ENCODE results near the gene PLXNA4. TPM values are rescaled to one million over a fixed set of nuclear protein-coding genes. Genes with fewer than 3 reads are reported as not detected.

PLXNA4 gene
- total and polyA plus RNA-seq, 8 donors = 0.15 to 12.8 (median 1.6) TPM

DNA sequence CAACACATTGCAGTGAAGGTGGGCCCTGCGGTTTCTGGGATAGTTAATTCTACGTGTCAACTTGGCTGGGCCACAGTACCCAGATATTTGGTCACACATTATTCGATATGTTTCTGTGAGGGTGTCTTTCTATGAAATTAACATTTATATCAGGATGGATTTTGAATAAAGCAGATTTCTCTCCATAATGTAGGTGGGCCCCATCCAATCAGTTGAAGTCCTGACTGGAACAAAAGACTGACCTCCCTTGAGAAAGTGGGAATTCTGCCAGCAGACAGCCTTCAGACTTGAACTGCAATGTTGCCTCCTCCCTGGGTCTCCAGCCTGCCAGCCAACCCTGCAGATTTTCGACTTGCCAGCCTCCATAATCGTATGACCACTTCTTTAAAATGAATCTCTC, 420.6 kb downstream of the PLXNA4 start:
- 87 to 94% (median 89%) methylated on average over 5 of the region's 5 CpGs for WGBS, 5 donors
- H3K9me3 ChIP-seq = no peaks in the 10 kb centered on the region
- TF ChIP-seq, protein P1, sequence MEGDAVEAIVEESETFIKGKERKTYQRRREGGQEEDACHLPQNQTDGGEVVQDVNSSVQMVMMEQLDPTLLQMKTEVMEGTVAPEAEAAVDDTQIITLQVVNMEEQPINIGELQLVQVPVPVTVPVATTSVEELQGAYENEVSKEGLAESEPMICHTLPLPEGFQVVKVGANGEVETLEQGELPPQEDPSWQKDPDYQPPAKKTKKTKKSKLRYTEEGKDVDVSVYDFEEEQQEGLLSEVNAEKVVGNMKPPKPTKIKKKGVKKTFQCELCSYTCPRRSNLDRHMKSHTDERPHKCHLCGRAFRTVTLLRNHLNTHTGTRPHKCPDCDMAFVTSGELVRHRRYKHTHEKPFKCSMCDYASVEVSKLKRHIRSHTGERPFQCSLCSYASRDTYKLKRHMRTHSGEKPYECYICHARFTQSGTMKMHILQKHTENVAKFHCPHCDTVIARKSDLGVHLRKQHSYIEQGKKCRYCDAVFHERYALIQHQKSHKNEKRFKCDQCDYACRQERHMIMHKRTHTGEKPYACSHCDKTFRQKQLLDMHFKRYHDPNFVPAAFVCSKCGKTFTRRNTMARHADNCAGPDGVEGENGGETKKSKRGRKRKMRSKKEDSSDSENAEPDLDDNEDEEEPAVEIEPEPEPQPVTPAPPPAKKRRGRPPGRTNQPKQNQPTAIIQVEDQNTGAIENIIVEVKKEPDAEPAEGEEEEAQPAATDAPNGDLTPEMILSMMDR (IDR thresholded peaks at IDR 0.05) = no peak
- no peak for TF ChIP-seq EP300 (IDR thresholded peaks at IDR 0.05)
- TF ChIP-seq POLR2AphosphoS5 (IDR thresholded peaks at IDR 0.05) = no peak
- no peak for TF ChIP-seq POLR2A (IDR thresholded peaks at IDR 0.05)
- no peaks in the 10 kb centered on the region for H3K4me1 ChIP-seq
- DNase-seq = no peak
- H3K27me3 ChIP-seq = no peaks in the 10 kb centered on the region
- peaks cover 0 to 13% (median 6%) of the 10 kb centered on the region in 4 donors for H3K36me3 ChIP-seq
- intact Hi-C loops (cut with DNase I; ENCODE audit: low total_unique reads) = no loop called here
- no peak overlapping the region for H3K27ac ChIP-seq
- no peak overlapping the region for H3K4me3 ChIP-seq

DNA sequence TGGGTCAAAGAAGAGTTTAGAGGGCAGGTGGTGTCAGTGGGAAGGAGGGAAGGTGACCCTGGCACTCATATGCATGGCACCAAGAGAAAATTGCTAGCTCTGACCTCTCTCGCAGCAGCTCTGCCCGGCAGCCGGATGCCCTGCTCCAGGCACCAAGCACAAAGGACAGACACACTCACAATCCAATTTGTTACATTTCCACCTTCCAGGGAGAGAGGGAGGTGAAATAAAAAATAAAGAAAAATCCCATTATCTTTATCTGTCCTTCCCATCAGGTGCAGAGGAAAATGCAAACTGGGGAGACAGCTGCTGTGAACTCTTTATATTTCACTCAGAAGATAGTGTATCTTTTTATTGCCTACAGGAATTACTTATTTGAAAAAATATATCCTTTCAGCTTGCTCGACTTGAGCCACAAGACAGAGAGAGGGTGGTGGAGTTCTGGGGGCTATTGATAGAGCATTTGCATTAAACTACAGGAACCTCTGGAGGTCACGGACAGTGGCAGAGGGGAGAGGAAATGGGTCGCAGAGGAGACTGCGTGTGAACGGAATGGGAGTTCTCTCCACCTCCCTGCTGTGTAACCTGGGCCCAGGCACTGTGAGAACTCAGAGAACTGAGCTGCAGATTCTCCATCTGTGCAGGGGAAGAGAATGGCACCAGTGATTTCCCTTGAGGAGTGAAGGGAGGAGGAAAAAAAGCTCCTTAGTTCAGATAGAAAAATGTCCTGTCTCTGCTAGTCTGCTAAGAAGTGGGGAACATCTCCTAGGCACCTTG, 421.4 kb downstream of the PLXNA4 start:
- H3K27me3 ChIP-seq = no peaks in the 10 kb centered on the region
- no peak for TF ChIP-seq EP300 (IDR thresholded peaks at IDR 0.05)
- TF ChIP-seq, protein P1 (IDR thresholded peaks at IDR 0.05) = no peak
- TF ChIP-seq POLR2A (IDR thresholded peaks at IDR 0.05) = no peak
- no peak for TF ChIP-seq POLR2AphosphoS5 (IDR thresholded peaks at IDR 0.05)
- DNase-seq = no peak
- H3K4me3 ChIP-seq = no peak overlapping the region
- H3K4me1 ChIP-seq = no peaks in the 10 kb centered on the region
- intact Hi-C loops (cut with DNase I; ENCODE audit: low total_unique reads) = no loop called here
- 59 to 70% (median 66%) methylated on average over 8 of the region's 8 CpGs for WGBS, 5 donors
- no peak overlapping the region for H3K27ac ChIP-seq
- peaks cover 0 to 13% (median 6%) of the 10 kb centered on the region in 4 donors for H3K36me3 ChIP-seq
- no peaks in the 10 kb centered on the region for H3K9me3 ChIP-seq

DNA sequence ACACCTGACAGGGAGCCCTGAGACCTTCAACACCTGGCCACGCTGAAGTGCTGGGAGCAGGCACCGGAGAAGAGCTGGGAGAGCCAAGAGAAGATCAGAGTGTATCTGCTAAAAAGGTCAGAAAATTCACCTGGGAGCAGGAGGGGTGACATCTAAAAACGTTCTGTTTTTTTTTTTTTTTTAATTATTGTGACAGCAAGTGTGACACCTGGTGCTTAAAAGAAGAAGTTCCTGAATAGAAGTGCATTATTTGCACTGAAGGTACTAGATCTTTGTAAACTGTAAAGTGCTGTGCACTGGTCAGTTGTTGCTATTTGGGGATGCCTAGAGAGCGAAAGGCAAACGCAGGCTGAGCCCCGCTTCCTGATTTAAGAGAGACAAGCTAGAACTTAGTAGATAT, 422.0 kb downstream of the PLXNA4 start:
- TF ChIP-seq POLR2A (IDR thresholded peaks at IDR 0.05) = no peak
- TF ChIP-seq POLR2AphosphoS5 (IDR thresholded peaks at IDR 0.05) = no peak
- TF ChIP-seq, protein P1 (IDR thresholded peaks at IDR 0.05) = no peak
- TF ChIP-seq EP300 (IDR thresholded peaks at IDR 0.05) = no peak
- DNase-seq = no peak
- WGBS, 5 donors = 57 to 72% (median 69%) methylated on average over 6 of the region's 6 CpGs
- intact Hi-C loops (cut with DNase I; ENCODE audit: low total_unique reads) = no loop called here
- H3K27me3 ChIP-seq = no peaks in the 10 kb centered on the region
- no peaks in the 10 kb centered on the region for H3K9me3 ChIP-seq
- H3K36me3 ChIP-seq = peaks cover 0 to 13% (median 5%) of the 10 kb centered on the region in 4 donors
- no peak overlapping the region for H3K4me3 ChIP-seq
- no peaks in the 10 kb centered on the region for H3K4me1 ChIP-seq
- no peak overlapping the region for H3K27ac ChIP-seq

DNA sequence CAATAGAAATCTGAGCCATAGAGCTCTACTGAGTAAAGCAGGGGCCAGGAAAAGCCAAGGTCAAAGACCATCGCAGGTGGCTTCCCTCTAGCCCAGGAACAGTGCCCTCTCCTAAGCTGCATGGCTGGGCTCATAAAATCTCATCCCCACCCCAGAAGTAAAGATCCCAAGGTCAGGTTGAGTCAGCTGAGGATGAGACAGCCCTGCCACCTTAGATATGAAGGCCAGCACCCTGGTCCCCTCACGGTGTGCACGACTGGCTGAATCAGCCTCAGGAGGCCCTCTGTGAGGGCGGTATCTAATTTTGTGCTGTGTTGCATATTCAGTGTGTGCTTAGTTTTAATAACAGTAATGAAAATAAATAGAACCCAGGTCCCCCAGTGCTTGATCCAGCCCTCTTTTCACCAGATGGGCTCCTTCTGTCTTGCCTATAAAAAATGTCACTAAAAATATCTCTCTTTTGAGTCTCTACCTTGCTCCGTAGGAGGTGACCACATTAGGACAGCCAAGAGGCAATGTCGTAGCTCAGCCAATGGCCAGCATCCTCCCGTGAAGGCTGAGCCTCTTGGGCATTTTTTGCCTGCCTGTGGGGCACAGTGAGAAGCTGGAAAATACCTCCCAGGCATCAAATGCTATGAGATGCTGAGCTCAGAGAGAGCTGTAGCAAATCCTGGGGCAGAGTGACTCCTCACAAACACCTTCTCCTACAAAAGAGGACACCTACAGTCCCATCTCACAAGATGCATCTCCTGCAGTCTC, 424.0 kb downstream of the PLXNA4 start:
- no peaks in the 10 kb centered on the region for H3K9me3 ChIP-seq
- H3K4me1 ChIP-seq = no peaks in the 10 kb centered on the region
- no peak overlapping the region for H3K4me3 ChIP-seq
- intact Hi-C loops (cut with DNase I; ENCODE audit: low total_unique reads) = no loop called here
- no peak for DNase-seq
- WGBS, 5 donors = 75 to 94% (median 84%) methylated on average over 5 to 7 of the region's 7 CpGs
- H3K36me3 ChIP-seq = peaks cover 0 to 9% (median 3%) of the 10 kb centered on the region in 4 donors
- no peak overlapping the region for H3K27ac ChIP-seq
- no peaks in the 10 kb centered on the region for H3K27me3 ChIP-seq
- TF ChIP-seq POLR2A (IDR thresholded peaks at IDR 0.05) (no peak), EP300 (IDR thresholded peaks at IDR 0.05) (no peak), POLR2AphosphoS5 (IDR thresholded peaks at IDR 0.05) (no peak)
- TF ChIP-seq, protein P1 (IDR thresholded peaks at IDR 0.05) = no peak

All from stomach (tissue), 9 donors.